ENCODE results near the gene KCTD21. TPM values are rescaled to one million over a fixed set of nuclear protein-coding genes. Genes with fewer than 3 reads are reported as not detected.

The KCTD21 gene
- total and polyA plus RNA-seq, 2 of the 4 experiments (the other 2 are of a cell fraction) = 12.2 to 12.5 TPM

DNA sequence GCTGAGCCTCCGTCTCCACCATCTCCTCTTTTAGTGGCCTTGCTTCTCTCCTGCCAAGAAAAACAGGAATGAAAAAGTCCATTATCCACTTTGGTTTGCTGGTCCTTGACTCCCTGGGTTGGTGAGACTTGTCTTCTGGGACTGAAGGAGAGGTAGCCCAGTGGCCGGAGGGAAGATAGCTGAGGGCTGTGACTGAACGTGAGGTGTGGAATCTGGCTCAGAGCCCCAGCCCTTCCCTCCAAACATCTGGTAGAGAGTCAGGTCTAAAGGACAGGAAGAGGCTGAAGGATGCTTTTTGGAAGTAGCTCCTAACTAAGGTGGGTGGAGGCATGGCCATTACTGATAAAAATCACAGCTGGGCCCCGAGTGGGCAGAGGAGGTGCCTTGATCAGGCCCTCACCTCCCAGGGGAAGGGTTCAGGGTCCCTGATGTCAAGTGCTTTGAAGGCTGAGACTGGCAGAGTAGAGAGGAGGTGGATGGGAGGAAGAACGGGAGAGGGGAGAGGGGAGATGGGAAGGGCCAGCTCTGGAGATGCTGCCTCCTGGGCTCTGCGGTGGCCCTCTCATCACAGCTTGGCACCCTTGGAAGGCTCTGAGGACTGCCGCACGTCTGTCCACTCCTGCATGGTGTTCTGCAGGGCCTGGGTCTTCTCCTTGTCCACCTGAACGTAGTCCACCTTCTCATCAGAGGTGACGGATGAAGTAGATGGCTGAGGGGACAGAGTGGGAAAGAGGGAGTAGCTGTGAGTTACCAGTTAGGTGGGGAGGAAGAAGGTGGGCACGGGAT lies 30.5 kb upstream of the KCTD21 start:
- H3K4me1 ChIP-seq (ENCODE audit: control insufficient read depth, insufficient read depth, low read length) = no peaks in the 10 kb centered on the region
- no peak overlapping the region for H4K5ac ChIP-seq (ENCODE audit: low read depth, low read length)
- POLR2A ChIA-PET (ENCODE audit: unreplicated experiment) = no interaction called here
- peaks cover 8% of the 10 kb centered on the region; the same call in 1 of the 2 replicates for H4K20me1 ChIP-seq (ENCODE audit: insufficient read depth, low read length)
- H3K9me3 ChIP-seq (ENCODE audit: control insufficient read depth, insufficient read depth, low read length) = no peaks in the 10 kb centered on the region
- H3K9me1 ChIP-seq (ENCODE audit: insufficient read depth, low read length) = peaks cover 19% of the 10 kb centered on the region
- TF ChIP-seq, protein P1, sequence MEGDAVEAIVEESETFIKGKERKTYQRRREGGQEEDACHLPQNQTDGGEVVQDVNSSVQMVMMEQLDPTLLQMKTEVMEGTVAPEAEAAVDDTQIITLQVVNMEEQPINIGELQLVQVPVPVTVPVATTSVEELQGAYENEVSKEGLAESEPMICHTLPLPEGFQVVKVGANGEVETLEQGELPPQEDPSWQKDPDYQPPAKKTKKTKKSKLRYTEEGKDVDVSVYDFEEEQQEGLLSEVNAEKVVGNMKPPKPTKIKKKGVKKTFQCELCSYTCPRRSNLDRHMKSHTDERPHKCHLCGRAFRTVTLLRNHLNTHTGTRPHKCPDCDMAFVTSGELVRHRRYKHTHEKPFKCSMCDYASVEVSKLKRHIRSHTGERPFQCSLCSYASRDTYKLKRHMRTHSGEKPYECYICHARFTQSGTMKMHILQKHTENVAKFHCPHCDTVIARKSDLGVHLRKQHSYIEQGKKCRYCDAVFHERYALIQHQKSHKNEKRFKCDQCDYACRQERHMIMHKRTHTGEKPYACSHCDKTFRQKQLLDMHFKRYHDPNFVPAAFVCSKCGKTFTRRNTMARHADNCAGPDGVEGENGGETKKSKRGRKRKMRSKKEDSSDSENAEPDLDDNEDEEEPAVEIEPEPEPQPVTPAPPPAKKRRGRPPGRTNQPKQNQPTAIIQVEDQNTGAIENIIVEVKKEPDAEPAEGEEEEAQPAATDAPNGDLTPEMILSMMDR (conservative IDR thresholded peaks at IDR 0.05; ENCODE audit: low read depth, low read length) = no peak
- TF ChIP-seq POLR2A (IDR thresholded peaks at IDR 0.05; ENCODE audit: low read depth, low read length) (no peak), MXI1 (IDR thresholded peaks at IDR 0.05; ENCODE audit: borderline replicate concordance, low read depth, low read length) (no peak)
- H3K27ac ChIP-seq (ENCODE audit: insufficient read depth, low read length) = no peak overlapping the region
- H3K9ac ChIP-seq (ENCODE audit: low read depth, low read length) = no peak overlapping the region
- dilution Hi-C loops (cut with HindIII; ENCODE audit: low sequenced_read_pairs, unreplicated experiment) = no loop called here
- no peak overlapping the region for H2BK15ac ChIP-seq (ENCODE audit: low read depth, low read length)
- H3K18ac ChIP-seq (ENCODE audit: low read depth, low read length) = no peak overlapping the region
- ATAC-seq (ENCODE audit: low read depth) (no peak), DNase-seq (no peak)
- H3K4me3 ChIP-seq (ENCODE audit: insufficient read depth, low read depth, low read length) = no peak overlapping the region
- no peak overlapping the region for H4K91ac ChIP-seq (ENCODE audit: insufficient read depth, low read depth, low read length)
- no peak overlapping the region for H3K14ac ChIP-seq (replicated peaks; ENCODE audit: low read depth, low read length)
- no peak overlapping the region for H2AK9ac ChIP-seq (replicated peaks; ENCODE audit: low read depth, low read length, poor library complexity)
- no peak overlapping the region for H2AK5ac ChIP-seq (ENCODE audit: low read depth, low read length)
- no peak overlapping the region for H3K23ac ChIP-seq (ENCODE audit: low read depth, low read length)
- CTCF ChIA-PET = no interaction called here
- H3K4me2 ChIP-seq (ENCODE audit: low read depth, low read length) = no peak overlapping the region
- H3K27me3 ChIP-seq (ENCODE audit: control insufficient read depth, insufficient read depth, low read length) = no peaks in the 10 kb centered on the region
- no TSS peak for BruUV-seq (replicated peaks)
- intact Hi-C loops (cut with micrococcal nuclease) = no loop called here
- H3K56ac ChIP-seq (ENCODE audit: extremely low read depth, insufficient read depth, low read length) = no peak overlapping the region
- in situ Hi-C loops (cut with MboI; ENCODE audit: low sequenced_read_pairs) = no loop called here
- no peak overlapping the region for H2BK5ac ChIP-seq (ENCODE audit: low read depth, low read length, poor library complexity, severe bottlenecking)
- H3K79me1 ChIP-seq (ENCODE audit: low read depth in 1 of 2, low read length in 2 of 2) = peaks cover 0 to 9% of the 10 kb centered on the region in 2 experiments; a peak in 2 of 4 replicates
- no peak overlapping the region for H2AFZ ChIP-seq (replicated peaks; ENCODE audit: low read length, poor library complexity)
- peaks cover 77% of the 10 kb centered on the region for H3K36me3 ChIP-seq (ENCODE audit: control insufficient read depth, insufficient read depth, low read length)
- WGBS, 2 experiments (ENCODE audit: extremely low coverage in 2 of 2, insufficient read length in 1 of 2) = 76% methylated on average over 2 of the region's 11 CpGs; no CpG with 5 or more reads in 1 of the 2 experiments
- no peak overlapping the region for H2BK120ac ChIP-seq (ENCODE audit: low read depth, low read length)
- H3K4ac ChIP-seq (ENCODE audit: low read depth, low read length) = no peak overlapping the region
- H2BK20ac ChIP-seq (ENCODE audit: low read depth, low read length) = no peak overlapping the region
- no peak overlapping the region for H4K8ac ChIP-seq (ENCODE audit: low read depth in 2 of 2, low read length in 2 of 2)
